H1 (cell line): ENCODE measurements around the gene KRTAP2-3. TPM values are rescaled to one million over a fixed set of nuclear protein-coding genes. Genes with fewer than 3 reads are reported as not detected.
A peak's percentile ranks its signal among the peaks of the same experiment; 100 is the strongest.

Source experiments
- CTCF ChIA-PET: fragments of 300-600 bp; sonication (Branson Sonifier 250); formaldehyde crosslinking; loops from one replicate; lab custom pipeline; 2021; ENCODE audit not compliant: partially characterized antibody; lab: Charles Lee
- POLR2A ChIA-PET: fragments of 300-600 bp; sonication (Branson Sonifier 250); formaldehyde crosslinking; loops from one replicate; lab custom pipeline; 2021; ENCODE audit warnings: inconsistent platforms; ENCODE audit not compliant: partially characterized antibody; lab: Charles Lee
- DNase-seq, 2 experiments: peaks; one replicate each; pipeline versions ENCODE4 v3.0.0 to v3.0.0-alpha.2; 2010 to 2022; ENCODE audit warnings: low spot score in 2 of 2, low read depth in 1 of 2, mixed read lengths in 1 of 2
- FAIRE-seq: peaks from 2 replicates; lab custom pipeline; 2011; peaks lifted over from hg19 to GRCh38; lab: Jason Lieb, UNC
- H2AFZ ChIP-seq: 2 replicates; pipeline ENCODE4 v1.8.1; 2012; ENCODE audit warnings: low read length, inconsistent platforms
- H2AK5ac ChIP-seq: 2 replicates; pipeline ENCODE4 v1.6.1; 2013; ENCODE audit warnings: low read depth, low read length
- H2BK120ac ChIP-seq: replicated peaks from 2 replicates; pipeline ENCODE3; 2013; ENCODE audit warnings: low read depth, low read length, inconsistent platforms
- H2BK12ac ChIP-seq: 2 replicates; pipeline ENCODE4 v1.6.1; 2013; ENCODE audit warnings: low read depth, low read length
- H2BK15ac ChIP-seq: 2 replicates; pipeline ENCODE4 v1.6.1; 2013; ENCODE audit warnings: low read length
- H2BK20ac ChIP-seq: 2 replicates; pipeline ENCODE4 v1.6.1; 2013; ENCODE audit warnings: low read length
- H2BK5ac ChIP-seq: 2 replicates; pipeline ENCODE4 v1.6.1; 2013; ENCODE audit warnings: low read depth, low read length
- H3K14ac ChIP-seq: 2 replicates; pipeline ENCODE4 v1.6.1; 2013; ENCODE audit warnings: inconsistent platforms; ENCODE audit not compliant: insufficient read length
- H3K18ac ChIP-seq: 2 replicates; pipeline ENCODE4 v1.6.1; 2013; ENCODE audit warnings: low read length; ENCODE audit errors: extremely low read depth
- H3K23ac ChIP-seq: 2 replicates; pipeline ENCODE4 v1.6.1; 2013; ENCODE audit warnings: inconsistent platforms; ENCODE audit not compliant: insufficient read length
- H3K23me2 ChIP-seq: 2 replicates; pipeline ENCODE4 v1.6.1; 2013; ENCODE audit warnings: low read depth, low read length
- H3K27ac ChIP-seq: 2 replicates; pipeline ENCODE4 v1.6.1; 2011; ENCODE audit warnings: low read depth, low read length, inconsistent platforms
- H3K27me3 ChIP-seq, 4 experiments: replicated peaks in 1 of 4; 1 replicate in 1 of 4; 2 replicates in 3 of 4; pipeline versions ENCODE4 v1.6.1 to v1.8.1; 2011 to 2013; ENCODE audit warnings: low read length in 3 of 4, mild to moderate bottlenecking in 3 of 4, inconsistent platforms in 2 of 4, mixed read lengths in 2 of 4, moderate library complexity in 1 of 4; ENCODE audit not compliant: control insufficient read depth in 3 of 4, insufficient read depth in 3 of 4; ENCODE audit errors: extremely low read depth in 1 of 4
- H3K36me3 ChIP-seq, 4 experiments: 2 replicates each; pipeline versions ENCODE4 v1.6.1 to v1.8.1; 2011 to 2013; ENCODE audit warnings: mild to moderate bottlenecking in 4 of 4, low read length in 3 of 4, moderate library complexity in 2 of 4, control low read depth in 1 of 4, inconsistent platforms in 1 of 4; ENCODE audit not compliant: insufficient read depth in 4 of 4, control insufficient read depth in 2 of 4
- H3K4ac ChIP-seq: replicated peaks from 2 replicates; pipeline ENCODE3; 2013; ENCODE audit warnings: low read length, low read depth, mixed read lengths, inconsistent platforms; ENCODE audit not compliant: insufficient read length
- H3K4me1 ChIP-seq, 4 experiments: replicated peaks in 1 of 4; 1 replicate in 1 of 4; 2 replicates in 3 of 4; pipeline versions ENCODE4 v1.6.1 to v1.8.1; 2011 to 2013; ENCODE audit warnings: low read length in 3 of 4, inconsistent platforms in 2 of 4, mixed read lengths in 1 of 4; ENCODE audit not compliant: insufficient read depth in 4 of 4, control insufficient read depth in 3 of 4
- H3K4me2 ChIP-seq, 2 experiments: 2 replicates each; pipeline versions ENCODE4 v1.6.1 to v1.8.1; 2011 to 2013; ENCODE audit warnings: low read depth in 2 of 2, low read length in 2 of 2, control low read depth in 1 of 2, inconsistent platforms in 1 of 2, mild to moderate bottlenecking in 1 of 2; ENCODE audit not compliant: insufficient read depth in 1 of 2
- H3K4me3 ChIP-seq, 4 experiments: fragments of 200-600, 300-600 bp in 1 of 4; sonication (generic), shearing (Covaris generic), sonication (Bioruptor Twin) in 1 of 4; 2 replicates each; pipeline versions ENCODE4 v1.5.1 to v1.8.1; 2011 to 2016; ENCODE audit warnings: low read length in 4 of 4, low read depth in 3 of 4, control low read depth in 2 of 4, inconsistent platforms in 2 of 4, mild to moderate bottlenecking in 2 of 4, mixed read lengths in 1 of 4, moderate library complexity in 1 of 4; ENCODE audit not compliant: insufficient read depth in 2 of 4; ENCODE audit errors: extremely low read depth in 1 of 4
- H3K56ac ChIP-seq: replicated peaks from 2 replicates; pipeline ENCODE3; 2013; ENCODE audit warnings: low read depth, mild to moderate bottlenecking, mixed read lengths, low read length, inconsistent platforms; ENCODE audit not compliant: insufficient read length
- H3K79me1 ChIP-seq: 2 replicates; pipeline ENCODE4 v1.6.1; 2013; ENCODE audit warnings: low read depth, low read length, control low read depth
- H3K79me2 ChIP-seq, 2 experiments: 2 replicates each; pipeline versions ENCODE4 v1.6.1 to v1.8.1; 2012 to 2013; ENCODE audit warnings: low read length in 2 of 2, mild to moderate bottlenecking in 2 of 2, inconsistent platforms in 1 of 2; ENCODE audit not compliant: insufficient read depth in 2 of 2, control insufficient read depth in 1 of 2
- H3K9ac ChIP-seq, 4 experiments: replicated peaks in 1 of 4; 1 replicate in 1 of 4; 2 replicates in 3 of 4; pipeline versions ENCODE4 v1.6.1 to v1.8.1; 2011 to 2013; ENCODE audit warnings: low read depth in 3 of 4, low read length in 3 of 4, control low read depth in 2 of 4, mild to moderate bottlenecking in 2 of 4, moderate library complexity in 2 of 4, inconsistent platforms in 1 of 4; ENCODE audit errors: extremely low read depth in 1 of 4
- H3K9me3 ChIP-seq, 2 experiments: 2 replicates each; pipeline versions ENCODE4 v1.6.1 to v1.8.1; 2012 to 2013; ENCODE audit warnings: mild to moderate bottlenecking in 2 of 2, moderate library complexity in 2 of 2, control low read depth in 1 of 2, inconsistent platforms in 1 of 2, low read depth in 1 of 2, low read length in 1 of 2, mixed read lengths in 1 of 2; ENCODE audit not compliant: insufficient read depth in 2 of 2
- H4K20me1 ChIP-seq, 2 experiments: replicated peaks in 1 of 2; 2 replicates each; pipeline versions ENCODE3 to v1.8.1; 2011 to 2013; ENCODE audit warnings: inconsistent platforms in 2 of 2, low read length in 2 of 2, mild to moderate bottlenecking in 1 of 2; ENCODE audit not compliant: insufficient read depth in 2 of 2, control insufficient read depth in 1 of 2
- H4K5ac ChIP-seq: 2 replicates; pipeline ENCODE4 v1.6.1; 2013; ENCODE audit warnings: low read length, low read depth, mixed read lengths, inconsistent platforms; ENCODE audit not compliant: insufficient read length
- H4K8ac ChIP-seq: 2 replicates; pipeline ENCODE4 v1.8.0; 2013; ENCODE audit warnings: mild to moderate bottlenecking, moderate library complexity, low read length, inconsistent platforms; ENCODE audit not compliant: insufficient read depth; ENCODE audit errors: extremely low read depth
- H4K91ac ChIP-seq: replicated peaks from 2 replicates; pipeline ENCODE3; 2013; ENCODE audit warnings: low read length, mixed read lengths, inconsistent platforms; ENCODE audit not compliant: insufficient read length
- TEAD4 ChIP-seq: IDR thresholded peaks from 2 replicates; pipeline ENCODE4 v1.6.1; 2012; ENCODE audit warnings: low read depth, low read length, inconsistent platforms, mixed read lengths
- YY1 ChIP-seq: IDR thresholded peaks from 2 replicates; pipeline ENCODE4 v1.6.1; 2011; ENCODE audit warnings: low read depth, mild to moderate bottlenecking, low read length
- WGBS, 2 experiments: shearing (Covaris generic) in 1 of 2; methylation state at CpG; one replicate each; pipeline versions ENCODE4 v1.1.6 to v1.1.7; 2013 to 2015; ENCODE audit warnings: low lambda C conversion rate in 2 of 2, mixed read lengths in 2 of 2, inconsistent platforms in 1 of 2, low coverage in 1 of 2, missing lambda C conversion rate in 1 of 2; ENCODE audit not compliant: insufficient replicate concordance in 2 of 2, insufficient coverage in 1 of 2, insufficient read length in 1 of 2; ENCODE audit errors: extremely low coverage in 1 of 2, missing lambda C conversion rate in 1 of 2; 5-methylcytosine and 5-hydroxymethylcytosine counted together
- polyA plus RNA-seq, 7 experiments: library from polyadenylated mRNA; depleted of rRNA in 3 of 7; stranded (reverse) in 5 of 7; unstranded in 2 of 7; fragments of >200 nt in 5 of 7; fragments of 200-250 nt in 2 of 7; gene quantifications; 1 replicate in 5 of 7; 2 replicates in 1 of 7; 4 replicates in 1 of 7; pipeline versions ENCODE4 v1.2.1 to v1.2.3, GENCODE V29; 2011 to 2013; ENCODE audit warnings: missing spikeins in 2 of 7, mixed read lengths in 2 of 7
- total RNA-seq: library from RNA; stranded (reverse); fragmentation: NEBNext Ultra II Directional; extraction: Animal tissue kit (Norgen Biotek cat#: 25700); gene quantifications from 2 replicates; pipeline ENCODE4 v1.2.1, GENCODE V29; 2021

Gene KRTAP2-3
- total and polyA plus RNA-seq, 2 of the 8 experiments (the other 6 are each of a cell fraction or from before 2014, with no cell fraction given), result not detected

DNA sequence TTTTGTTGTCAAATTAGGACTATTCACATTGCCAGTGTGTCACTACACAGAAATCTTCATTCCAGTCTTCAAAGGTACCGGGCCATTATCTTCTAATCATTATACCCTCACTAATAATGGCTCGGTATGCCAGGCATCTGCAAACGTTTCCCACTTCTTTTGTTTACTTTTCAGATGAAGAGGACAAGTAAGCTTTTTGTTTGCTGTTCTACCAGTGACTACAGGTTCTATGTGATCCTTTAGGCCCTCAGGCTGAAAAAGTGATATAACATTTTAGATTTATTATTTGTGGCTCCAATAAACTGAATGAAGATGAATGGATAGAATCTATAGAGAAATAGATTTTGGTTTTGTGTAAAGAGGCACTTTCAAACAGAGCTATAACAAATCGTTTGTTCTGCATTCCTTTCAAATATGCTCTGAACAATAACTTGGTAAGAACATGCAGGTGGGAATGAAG lies 50.6 kb downstream of the KRTAP2-3 start:
- H3K27ac ChIP-seq, result no peak overlapping the region
- no peak overlapping the region for H3K4me3 ChIP-seq
- no peak overlapping the region for H3K56ac ChIP-seq
- H3K4me2 ChIP-seq, result no peak overlapping the region
- H3K79me2 ChIP-seq, result no peaks in the 10 kb centered on the region
- H3K79me1 ChIP-seq, result no peaks in the 10 kb centered on the region
- H3K18ac ChIP-seq, result no peak overlapping the region
- no peaks in the 10 kb centered on the region for H3K36me3 ChIP-seq
- no peak overlapping the region for H2AFZ ChIP-seq
- H3K27me3 ChIP-seq, result no peaks in the 10 kb centered on the region
- H2AK5ac ChIP-seq, result no peak overlapping the region
- no peak overlapping the region for H3K4ac ChIP-seq
- H3K9me3 ChIP-seq, result no peaks in the 10 kb centered on the region
- no peak overlapping the region for H2BK5ac ChIP-seq
- TF ChIP-seq YY1, result no peak
- 0 out of 2 replicates have a peak, but pooled peaks have one; percentile 43 for TF ChIP-seq TEAD4
- TF ChIP-seq, all 59 proteins: peak for 1
- DNase-seq, result no peak
- no peak for FAIRE-seq
- Histone ChIP-seq H3K23ac (no peak overlapping the region), H4K5ac (no peak overlapping the region), H2BK20ac (no peak overlapping the region), H2BK12ac (no peak overlapping the region), H2BK15ac (no peak overlapping the region), H4K8ac (no peak overlapping the region), H3K4me1 (peaks cover 0 to 10% (median 6%) of the 10 kb centered on the region in 4 experiments; a peak in 6 of 7 replicates), H3K9ac (no peak overlapping the region), H3K23me2 (no peaks in the 10 kb centered on the region), H3K14ac (no peak overlapping the region), H4K91ac (no peak overlapping the region), H2BK120ac (no peak overlapping the region), H4K20me1 (no peaks in the 10 kb centered on the region)
- 77% methylated on average over 4 of the region's 4 CpGs; no CpG with 5 or more reads in 1 of the 2 experiments for WGBS, 2 experiments
- CTCF ChIA-PET, result interaction anchor here (1.1 to 1.2 kb wide), 2 partner anchors 9 to 19 kb away, joined by 4 to 5 read pairs; no protein-coding TSS in a partner anchor
- POLR2A ChIA-PET, result no interaction called here

Other genes starting within 250 kb of the KRTAP2-3 start
Only the 30 nearest of the 38 such genes appear.
- gene KRT20, start 174.9 kb downstream of the KRTAP2-3 start, total RNA-seq, result not detected in 2 replicates
- not detected in 2 replicates for gene KRT20, start 174.9 kb downstream of the KRTAP2-3 start, polyA plus RNA-seq (2011; rRNA removed)
- gene KRT23, start 122.5 kb downstream of the KRTAP2-3 start, total RNA-seq, result not detected in 2 replicates
- not detected in 2 replicates for gene KRT23, start 122.5 kb downstream of the KRTAP2-3 start, polyA plus RNA-seq (2011; rRNA removed)
- not detected in 2 replicates for gene KRT39, start 93.2 kb downstream of the KRTAP2-3 start, total RNA-seq
- gene KRT39, start 93.2 kb downstream of the KRTAP2-3 start, polyA plus RNA-seq (2011; rRNA removed), result not detected in 2 replicates
- not detected in 2 replicates for gene KRT40, start 75.8 kb downstream of the KRTAP2-3 start, total RNA-seq
- not detected in 2 replicates for gene KRT40, start 75.8 kb downstream of the KRTAP2-3 start, polyA plus RNA-seq (2011; rRNA removed)
- gene KRTAP3-3, start 66.0 kb downstream of the KRTAP2-3 start, total RNA-seq, result not detected in 2 replicates
- not detected in 2 replicates for gene KRTAP3-3, start 66.0 kb downstream of the KRTAP2-3 start, polyA plus RNA-seq (2011; rRNA removed)
- not detected in 2 replicates for gene KRTAP3-2, start 60.2 kb downstream of the KRTAP2-3 start, total RNA-seq
- gene KRTAP3-2, start 60.2 kb downstream of the KRTAP2-3 start, polyA plus RNA-seq (2011; rRNA removed), result not detected in 2 replicates
- not detected in 2 replicates for gene KRTAP3-1, start 51.0 kb downstream of the KRTAP2-3 start, total RNA-seq
- gene KRTAP3-1, start 51.0 kb downstream of the KRTAP2-3 start, polyA plus RNA-seq (2011; rRNA removed), result not detected in 2 replicates
- not detected in 2 replicates for gene KRTAP1-5, start 32.9 kb downstream of the KRTAP2-3 start, total RNA-seq
- not detected in 2 replicates for gene KRTAP1-5, start 32.9 kb downstream of the KRTAP2-3 start, polyA plus RNA-seq (2011; rRNA removed)
- gene KRTAP1-4, start 29.9 kb downstream of the KRTAP2-3 start, total RNA-seq, result not detected in 2 replicates
- gene KRTAP1-4, start 29.9 kb downstream of the KRTAP2-3 start, polyA plus RNA-seq (2011; rRNA removed), result not detected in 2 replicates
- gene KRTAP1-3, start 25.2 kb downstream of the KRTAP2-3 start, total RNA-seq, result not detected in 2 replicates
- gene KRTAP1-3, start 25.2 kb downstream of the KRTAP2-3 start, polyA plus RNA-seq (2011; rRNA removed), result not detected in 2 replicates
- not detected in 2 replicates for gene KRTAP1-1, start 18.7 kb downstream of the KRTAP2-3 start, total RNA-seq
- not detected in 2 replicates for gene KRTAP1-1, start 18.7 kb downstream of the KRTAP2-3 start, polyA plus RNA-seq (2011; rRNA removed)
- not detected in 2 replicates for gene KRTAP2-1, start 12.8 kb downstream of the KRTAP2-3 start, total RNA-seq
- not detected in 2 replicates for gene KRTAP2-1, start 12.8 kb downstream of the KRTAP2-3 start, polyA plus RNA-seq (2011; rRNA removed)
- not detected in 2 replicates for gene KRTAP2-2, start 4.9 kb downstream of the KRTAP2-3 start, total RNA-seq
- not detected in 2 replicates for gene KRTAP2-2, start 4.9 kb downstream of the KRTAP2-3 start, polyA plus RNA-seq (2011; rRNA removed)
- not detected in 2 replicates for gene KRTAP2-4, start 5.8 kb upstream of the KRTAP2-3 start, total RNA-seq
- gene KRTAP2-4, start 5.8 kb upstream of the KRTAP2-3 start, polyA plus RNA-seq (2011; rRNA removed), result not detected in 2 replicates
- not detected in 2 replicates for gene KRTAP4-7, start 24.0 kb upstream of the KRTAP2-3 start, total RNA-seq
- gene KRTAP4-7, start 24.0 kb upstream of the KRTAP2-3 start, polyA plus RNA-seq (2011; rRNA removed), result not detected in 2 replicates
- gene KRTAP4-8, start 38.0 kb upstream of the KRTAP2-3 start, total RNA-seq, result not detected in 2 replicates
- gene KRTAP4-8, start 38.0 kb upstream of the KRTAP2-3 start, polyA plus RNA-seq (2011; rRNA removed), result not detected in 2 replicates
- gene KRTAP4-16, start 42.1 kb upstream of the KRTAP2-3 start, total RNA-seq, result not detected in 2 replicates
- gene KRTAP4-16, start 42.1 kb upstream of the KRTAP2-3 start, polyA plus RNA-seq (2011; rRNA removed), result not detected in 2 replicates
- gene KRTAP4-9, start 45.3 kb upstream of the KRTAP2-3 start, total RNA-seq, result not detected in 2 replicates
- gene KRTAP4-9, start 45.3 kb upstream of the KRTAP2-3 start, polyA plus RNA-seq (2011; rRNA removed), result 0.06 TPM in 1 of 2 replicates, not detected in the other
- not detected in 2 replicates for gene KRTAP4-11, start 58.3 kb upstream of the KRTAP2-3 start, total RNA-seq
- not detected in 2 replicates for gene KRTAP4-11, start 58.3 kb upstream of the KRTAP2-3 start, polyA plus RNA-seq (2011; rRNA removed)
- not detected in 2 replicates for gene KRTAP4-12, start 64.1 kb upstream of the KRTAP2-3 start, total RNA-seq
- not detected in 2 replicates for gene KRTAP4-12, start 64.1 kb upstream of the KRTAP2-3 start, polyA plus RNA-seq (2011; rRNA removed)
- not detected in 2 replicates for gene KRTAP4-6, start 80.4 kb upstream of the KRTAP2-3 start, total RNA-seq
- not detected in 2 replicates for gene KRTAP4-6, start 80.4 kb upstream of the KRTAP2-3 start, polyA plus RNA-seq (2011; rRNA removed)
- not detected in 2 replicates for gene KRTAP4-5, start 89.7 kb upstream of the KRTAP2-3 start, total RNA-seq
- not detected in 2 replicates for gene KRTAP4-5, start 89.7 kb upstream of the KRTAP2-3 start, polyA plus RNA-seq (2011; rRNA removed)
- gene KRTAP4-4, start 100.6 kb upstream of the KRTAP2-3 start, total RNA-seq, result not detected in 2 replicates
- not detected in 2 replicates for gene KRTAP4-4, start 100.6 kb upstream of the KRTAP2-3 start, polyA plus RNA-seq (2011; rRNA removed)
- not detected in 2 replicates for gene KRTAP4-3, start 108.1 kb upstream of the KRTAP2-3 start, total RNA-seq
- gene KRTAP4-3, start 108.1 kb upstream of the KRTAP2-3 start, polyA plus RNA-seq (2011; rRNA removed), result not detected in 2 replicates
- not detected in 2 replicates for gene KRTAP4-2, start 118.1 kb upstream of the KRTAP2-3 start, total RNA-seq
- not detected in 2 replicates for gene KRTAP4-2, start 118.1 kb upstream of the KRTAP2-3 start, polyA plus RNA-seq (2011; rRNA removed)
- gene KRTAP4-1, start 124.8 kb upstream of the KRTAP2-3 start, total RNA-seq, result not detected in 2 replicates
- 0.16 TPM in 1 of 2 replicates, not detected in the other for gene KRTAP4-1, start 124.8 kb upstream of the KRTAP2-3 start, polyA plus RNA-seq (2011; rRNA removed)
- not detected in 2 replicates for gene KRTAP9-1, start 129.8 kb upstream of the KRTAP2-3 start, total RNA-seq
- not detected in 2 replicates for gene KRTAP9-1, start 129.8 kb upstream of the KRTAP2-3 start, polyA plus RNA-seq (2011; rRNA removed)
- gene KRTAP9-2, start 166.5 kb upstream of the KRTAP2-3 start, total RNA-seq, result not detected in 2 replicates
- gene KRTAP9-2, start 166.5 kb upstream of the KRTAP2-3 start, polyA plus RNA-seq (2011; rRNA removed), result not detected in 2 replicates
- not detected in 2 replicates for gene KRTAP9-3, start 172.3 kb upstream of the KRTAP2-3 start, total RNA-seq
- gene KRTAP9-3, start 172.3 kb upstream of the KRTAP2-3 start, polyA plus RNA-seq (2011; rRNA removed), result not detected in 2 replicates
- gene KRTAP9-8, start 177.9 kb upstream of the KRTAP2-3 start, total RNA-seq, result not detected in 2 replicates
- not detected in 2 replicates for gene KRTAP9-8, start 177.9 kb upstream of the KRTAP2-3 start, polyA plus RNA-seq (2011; rRNA removed)